PC-3 (cell line): ENCODE data around the gene KCNK10. TPM values are rescaled to one million over a fixed set of nuclear protein-coding genes. Genes with fewer than 3 reads are reported as not detected.

Experiments used
- ATAC-seq: fragments of 200-7000 bp; cut with Tn5 transposase; 2 replicates; pipeline ENCODE4 v1.9.1; 2020; ENCODE audit warnings: mild to moderate bottlenecking, moderate library complexity
- BruUV-seq: library from RNA; stranded (reverse); fragments of 400-500 nt; replicated peaks from 2 replicates; lab custom pipeline; 2021; lab: Mats Ljungman, UMichigan
- CTCF ChIA-PET: fragments of 300-600 bp; sonication (Branson Sonifier 250); formaldehyde crosslinking; loops from one replicate; lab custom pipeline; 2022; ENCODE audit warnings: antibody characterized with exemption; lab: Charles Lee
- POLR2A ChIA-PET: fragments of 300-600 bp; sonication (Branson Sonifier 250); formaldehyde crosslinking; loops from one replicate; lab custom pipeline; 2022; ENCODE audit warnings: antibody characterized with exemption; ENCODE audit not compliant: unreplicated experiment; lab: Charles Lee
- DNase-seq: peaks from one replicate; pipeline ENCODE4 v3.0.0-alpha.2; 2015
- H2AFZ ChIP-seq: fragments of 300-600 bp; sonication (generic); 2 replicates; pipeline ENCODE4 v1.6.0; 2016; ENCODE audit warnings: antibody characterized with exemption, low read length
- H3F3A ChIP-seq: fragments of 300-600 bp; sonication (generic); one replicate; pipeline ENCODE4 v1.6.0; 2017; ENCODE audit warnings: antibody characterized with exemption, low read length, control low read depth, mild to moderate bottlenecking; ENCODE audit not compliant: unreplicated experiment
- H3K27ac ChIP-seq: fragments of 300-600 bp; sonication (generic); 2 replicates; pipeline ENCODE4 v1.5.1; 2016; ENCODE audit warnings: mild to moderate bottlenecking, low read length
- H3K27me3 ChIP-seq: fragments of 300-600 bp; sonication (generic); 2 replicates; pipeline ENCODE4 v1.6.1; 2016; ENCODE audit warnings: low read length, mixed read lengths
- H3K36me3 ChIP-seq: fragments of 300-600 bp; sonication (generic); 2 replicates; pipeline ENCODE4 v1.6.1; 2016; ENCODE audit warnings: low read depth, mixed run types, low read length, mixed read lengths
- H3K4me1 ChIP-seq: fragments of 300-600 bp; sonication (generic); 2 replicates; pipeline ENCODE4 v1.5.1; 2016; ENCODE audit warnings: low read length; ENCODE audit not compliant: insufficient read depth
- H3K4me2 ChIP-seq: fragments of 300-600 bp; sonication (generic); 2 replicates; pipeline ENCODE4 v1.6.0; 2016; ENCODE audit warnings: low read length
- H3K4me3 ChIP-seq: fragments of 300-600 bp; sonication (generic); 2 replicates; pipeline ENCODE4 v1.5.1; 2016; ENCODE audit warnings: mild to moderate bottlenecking, low read length, mixed read lengths
- H3K79me2 ChIP-seq: fragments of 300-600 bp; sonication (generic); 2 replicates; pipeline ENCODE4 v1.6.1; 2017; ENCODE audit warnings: low read length, mixed read lengths
- H3K9ac ChIP-seq: fragments of 300-600 bp; sonication (generic); 2 replicates; pipeline ENCODE4 v1.6.0; 2016; ENCODE audit warnings: mild to moderate bottlenecking, low read length
- H3K9me2 ChIP-seq: fragments of 300-600 bp; sonication (generic); replicated peaks from 2 replicates; pipeline ENCODE4 v1.6.1; 2016; ENCODE audit warnings: mixed run types, low read length, mixed read lengths
- H3K9me3 ChIP-seq: fragments of 300-600 bp; sonication (generic); 2 replicates; pipeline ENCODE4 v1.6.1; 2016; ENCODE audit warnings: low read length, mixed read lengths
- H4K20me1 ChIP-seq: fragments of 300-600 bp; sonication (generic); 2 replicates; pipeline ENCODE4 v1.6.1; 2016; ENCODE audit warnings: low read length, mixed read lengths
- EZH2 ChIP-seq: fragments of 300-600 bp; sonication (generic); IDR thresholded peaks from one replicate; pipeline ENCODE4 v1.6.1; 2017; ENCODE audit warnings: antibody characterized with exemption, mild to moderate bottlenecking, low read length; ENCODE audit not compliant: unreplicated experiment
- EZH2phosphoT487 ChIP-seq: fragments of 300-600 bp; sonication (generic); IDR thresholded peaks from 2 replicates; pipeline ENCODE4 v1.6.1; 2018; ENCODE audit warnings: mild to moderate bottlenecking, antibody characterized with exemption, low read length, borderline replicate concordance
- intact Hi-C: fragments of 100-400 bp; cut with micrococcal nuclease; formaldehyde crosslinking; loops from 2 replicates; pipeline ENCODE4 v1.9.0; 2023
- total RNA-seq: library from RNA; depleted of rRNA; stranded (reverse); fragments of >200 nt; gene quantifications from 2 replicates; pipeline ENCODE4 v1.2.3, GENCODE V29; 2014
- TF ChIP-seq, protein P1 (sequence below): fragments of 300-600 bp; sonication (generic); conservative IDR thresholded peaks from 2 replicates; pipeline ENCODE4 v1.5.1; 2017; ENCODE audit warnings: antibody characterized with exemption, low read depth, mild to moderate bottlenecking, low read length

Gene KCNK10
- total RNA-seq, 1 experiment from 2014 or later = not detected

DNA sequence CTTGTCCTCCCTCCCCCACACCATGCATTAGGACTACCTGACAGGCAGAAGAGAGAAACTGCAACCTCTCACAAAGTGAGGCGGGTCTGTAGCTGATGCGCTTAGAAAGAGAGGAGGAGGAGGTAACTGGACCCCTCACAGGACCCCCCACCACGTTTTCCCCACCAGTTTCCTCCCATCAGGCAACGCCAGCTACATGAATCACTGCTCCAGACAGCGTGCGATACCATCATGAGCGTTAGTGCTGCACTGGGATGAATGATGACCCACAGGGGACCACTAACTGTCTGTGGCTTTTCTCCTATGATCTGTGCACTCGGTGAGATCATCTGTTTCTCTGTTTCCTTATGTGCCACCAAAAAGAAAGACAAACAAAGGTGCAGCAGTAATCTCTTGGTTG is 77.7 kb downstream of the KCNK10 start:
- Histone ChIP-seq H3K4me2 (peak overlapping the region; percentile 18; the same call in 1 of the 2 replicates), H3K4me3 (no peak overlapping the region), H3K4me1 (0 out of 2 replicates have a peak, but pooled peaks cover 4% of the 10 kb centered on the region), H4K20me1 (no peaks in the 10 kb centered on the region), H3K36me3 (no peaks in the 10 kb centered on the region), H2AFZ (no peak overlapping the region), H3K79me2 (no peaks in the 10 kb centered on the region), H3K9ac (no peak overlapping the region), H3F3A (no peaks in the 10 kb centered on the region), H3K27me3 (peaks cover 7% of the 10 kb centered on the region), H3K9me3 (no peaks in the 10 kb centered on the region), H3K9me2 (no peaks in the 10 kb centered on the region), H3K27ac (no peak overlapping the region)
- ATAC-seq = no peak; the same call in 1 of the 2 replicates
- TF ChIP-seq, protein P1, sequence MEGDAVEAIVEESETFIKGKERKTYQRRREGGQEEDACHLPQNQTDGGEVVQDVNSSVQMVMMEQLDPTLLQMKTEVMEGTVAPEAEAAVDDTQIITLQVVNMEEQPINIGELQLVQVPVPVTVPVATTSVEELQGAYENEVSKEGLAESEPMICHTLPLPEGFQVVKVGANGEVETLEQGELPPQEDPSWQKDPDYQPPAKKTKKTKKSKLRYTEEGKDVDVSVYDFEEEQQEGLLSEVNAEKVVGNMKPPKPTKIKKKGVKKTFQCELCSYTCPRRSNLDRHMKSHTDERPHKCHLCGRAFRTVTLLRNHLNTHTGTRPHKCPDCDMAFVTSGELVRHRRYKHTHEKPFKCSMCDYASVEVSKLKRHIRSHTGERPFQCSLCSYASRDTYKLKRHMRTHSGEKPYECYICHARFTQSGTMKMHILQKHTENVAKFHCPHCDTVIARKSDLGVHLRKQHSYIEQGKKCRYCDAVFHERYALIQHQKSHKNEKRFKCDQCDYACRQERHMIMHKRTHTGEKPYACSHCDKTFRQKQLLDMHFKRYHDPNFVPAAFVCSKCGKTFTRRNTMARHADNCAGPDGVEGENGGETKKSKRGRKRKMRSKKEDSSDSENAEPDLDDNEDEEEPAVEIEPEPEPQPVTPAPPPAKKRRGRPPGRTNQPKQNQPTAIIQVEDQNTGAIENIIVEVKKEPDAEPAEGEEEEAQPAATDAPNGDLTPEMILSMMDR = no peak
- TF ChIP-seq EZH2 (no peak), EZH2phosphoT487 (no peak)
- BruUV-seq = no TSS peak
- CTCF ChIA-PET = no interaction called here
- DNase-seq = peak; percentile 23
- intact Hi-C loops = no loop called here
- POLR2A ChIA-PET = no interaction called here

DNA sequence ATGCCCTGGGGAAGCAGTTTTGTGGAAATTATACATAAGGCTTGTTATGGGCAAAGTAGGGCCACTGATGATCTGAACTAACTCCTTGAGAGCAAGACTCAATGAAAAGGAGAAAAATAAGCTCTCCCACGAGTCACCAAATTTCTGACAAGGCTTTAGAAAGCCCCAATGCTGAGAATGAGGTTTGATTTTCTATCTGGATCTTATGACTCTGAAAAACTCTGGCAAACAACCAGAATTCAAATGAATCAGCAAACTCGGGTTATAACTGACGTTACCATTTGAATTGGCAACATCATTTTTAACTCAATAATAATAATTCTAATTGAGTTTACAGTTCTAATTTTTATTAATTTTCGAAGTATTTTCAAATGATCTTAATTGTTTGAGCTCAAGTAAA is 79.1 kb downstream of the KCNK10 start:
- no peak overlapping the region for H3K9ac ChIP-seq
- no peaks in the 10 kb centered on the region for H3K79me2 ChIP-seq
- no TSS peak for BruUV-seq
- H3K4me1 ChIP-seq = 0 out of 2 replicates have a peak, but pooled peaks cover 3% of the 10 kb centered on the region
- H4K20me1 ChIP-seq = no peaks in the 10 kb centered on the region
- no peaks in the 10 kb centered on the region for H3F3A ChIP-seq
- H3K4me3 ChIP-seq = no peak overlapping the region
- ChIA-PET CTCF (no interaction called here), POLR2A (no interaction called here)
- no peak for TF ChIP-seq EZH2
- no peak for TF ChIP-seq EZH2phosphoT487
- TF ChIP-seq, protein P1 = no peak
- H3K9me2 ChIP-seq = no peaks in the 10 kb centered on the region
- H2AFZ ChIP-seq = no peak overlapping the region
- DNase-seq (no peak), ATAC-seq (no peak)
- H3K36me3 ChIP-seq = no peaks in the 10 kb centered on the region
- intact Hi-C loops = no loop called here
- H3K27ac ChIP-seq = no peak overlapping the region
- H3K27me3 ChIP-seq = peaks cover 7% of the 10 kb centered on the region
- H3K9me3 ChIP-seq = no peaks in the 10 kb centered on the region
- no peak overlapping the region for H3K4me2 ChIP-seq

DNA sequence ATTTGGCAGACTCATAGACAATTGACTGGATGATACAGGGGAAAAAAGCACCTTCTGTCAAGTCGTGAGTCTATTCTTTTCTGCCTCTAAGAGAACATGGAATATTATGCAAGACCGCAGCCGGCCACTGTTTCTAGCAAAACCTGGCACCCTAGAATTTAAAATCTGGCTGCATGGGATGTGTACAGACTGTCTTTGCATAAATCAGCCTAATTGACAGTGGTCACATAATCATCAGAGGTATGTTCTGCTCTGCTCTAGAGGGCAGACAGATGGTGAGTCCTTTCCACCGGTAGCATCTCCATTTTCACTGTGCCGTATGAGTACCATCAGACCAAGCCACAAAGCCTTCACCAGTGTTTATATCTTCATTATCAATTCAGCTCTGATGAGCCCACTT is 80.6 kb downstream of the KCNK10 start:
- no peaks in the 10 kb centered on the region for H3K79me2 ChIP-seq
- H4K20me1 ChIP-seq = no peaks in the 10 kb centered on the region
- POLR2A ChIA-PET = no interaction called here
- ATAC-seq (no peak), DNase-seq (no peak)
- H2AFZ ChIP-seq = no peak overlapping the region
- no TSS peak for BruUV-seq
- no peaks in the 10 kb centered on the region for H3K4me1 ChIP-seq
- H3K9ac ChIP-seq = no peak overlapping the region
- no peak overlapping the region for H3K4me2 ChIP-seq
- peaks cover 7% of the 10 kb centered on the region for H3K27me3 ChIP-seq
- CTCF ChIA-PET = no interaction called here
- no peaks in the 10 kb centered on the region for H3K36me3 ChIP-seq
- H3K4me3 ChIP-seq = no peak overlapping the region
- no peaks in the 10 kb centered on the region for H3F3A ChIP-seq
- TF ChIP-seq EZH2phosphoT487 (no peak), EZH2 (no peak)
- TF ChIP-seq, protein P1 = no peak
- intact Hi-C loops = no loop called here
- H3K9me2 ChIP-seq = no peaks in the 10 kb centered on the region
- no peaks in the 10 kb centered on the region for H3K9me3 ChIP-seq
- H3K27ac ChIP-seq = no peak overlapping the region
